Neutrophil (primary cell): ENCODE results near the gene ADRA2B.
"Not testable (repeated sequence)": the region's sequence is repeated elsewhere in the genome, so short reads cannot be mapped to it uniquely, and the experiment has no call there.

Source experiments
- H3K27ac ChIP-seq: fragments of 200-600 bp; sonication (generic); 2 replicates; pipeline ENCODE4 v1.5.1; 2016; ENCODE audit warnings: mild to moderate bottlenecking, moderate library complexity
- H3K27me3 ChIP-seq: fragments of 200-600 bp; sonication (generic); 2 replicates; pipeline ENCODE4 v1.6.0; 2016; ENCODE audit warnings: mild to moderate bottlenecking
- H3K36me3 ChIP-seq: fragments of 200-600 bp; sonication (generic); 2 replicates; pipeline ENCODE4 v1.5.1; 2017
- H3K4me1 ChIP-seq, 2 experiments: fragments of 200-600 bp in 1 of 2; sonication (generic) in 1 of 2; 1 replicate in 1 of 2; 2 replicates in 1 of 2; pipeline versions ENCODE4 v1.5.1 to v1.6.1; 2013 to 2016; ENCODE audit warnings: low read depth in 1 of 2, low read length in 1 of 2, mild to moderate bottlenecking in 1 of 2, moderate library complexity in 1 of 2; ENCODE audit not compliant: control insufficient read depth in 1 of 2, insufficient read depth in 1 of 2
- H3K4me3 ChIP-seq, 2 experiments: fragments of 200-600 bp in 1 of 2; sonication (generic) in 1 of 2; 1 replicate in 1 of 2; 2 replicates in 1 of 2; pipeline ENCODE4 v1.5.1; 2013 to 2016; ENCODE audit warnings: low read depth in 1 of 2, low read length in 1 of 2, mild to moderate bottlenecking in 1 of 2, moderate library complexity in 1 of 2
- H3K9me3 ChIP-seq: fragments of 200-600 bp; sonication (generic); 2 replicates; pipeline ENCODE4 v1.5.1; 2016
- CTCF ChIP-seq: fragments of 200-600 bp; sonication (generic); IDR thresholded peaks from 2 replicates; pipeline ENCODE4 v1.5.1; 2016; ENCODE audit warnings: antibody characterized with exemption

Gene ADRA2B

DNA sequence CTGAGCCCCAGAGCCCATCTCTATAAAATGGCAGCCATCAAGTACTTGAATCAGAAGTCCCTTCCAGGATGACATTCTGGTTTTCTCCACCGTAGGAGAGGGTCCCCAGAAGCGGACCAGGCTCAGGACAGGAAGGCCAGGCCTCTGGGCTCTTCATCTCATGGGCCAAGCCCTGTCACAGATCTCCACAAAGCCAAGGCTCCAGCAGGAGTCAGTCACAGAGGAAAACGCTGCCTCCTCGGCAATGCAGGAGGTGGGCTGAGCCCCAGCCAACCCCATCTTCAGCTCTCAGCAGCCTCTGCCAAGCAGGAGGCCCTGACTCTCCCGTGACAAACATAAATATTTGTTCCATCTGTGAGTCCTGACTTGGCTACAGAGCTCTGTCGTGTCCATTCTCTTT lies 42.2 kb downstream of the ADRA2B start:
- Histone ChIP-seq H3K4me1 (no peaks in the 10 kb centered on the region), H3K36me3 (no peaks in the 10 kb centered on the region), H3K9me3 (no peaks in the 10 kb centered on the region), H3K4me3 (no peak overlapping the region), H3K27ac (no peak overlapping the region), H3K27me3 (no peaks in the 10 kb centered on the region)
- TF ChIP-seq CTCF, result no peak

DNA sequence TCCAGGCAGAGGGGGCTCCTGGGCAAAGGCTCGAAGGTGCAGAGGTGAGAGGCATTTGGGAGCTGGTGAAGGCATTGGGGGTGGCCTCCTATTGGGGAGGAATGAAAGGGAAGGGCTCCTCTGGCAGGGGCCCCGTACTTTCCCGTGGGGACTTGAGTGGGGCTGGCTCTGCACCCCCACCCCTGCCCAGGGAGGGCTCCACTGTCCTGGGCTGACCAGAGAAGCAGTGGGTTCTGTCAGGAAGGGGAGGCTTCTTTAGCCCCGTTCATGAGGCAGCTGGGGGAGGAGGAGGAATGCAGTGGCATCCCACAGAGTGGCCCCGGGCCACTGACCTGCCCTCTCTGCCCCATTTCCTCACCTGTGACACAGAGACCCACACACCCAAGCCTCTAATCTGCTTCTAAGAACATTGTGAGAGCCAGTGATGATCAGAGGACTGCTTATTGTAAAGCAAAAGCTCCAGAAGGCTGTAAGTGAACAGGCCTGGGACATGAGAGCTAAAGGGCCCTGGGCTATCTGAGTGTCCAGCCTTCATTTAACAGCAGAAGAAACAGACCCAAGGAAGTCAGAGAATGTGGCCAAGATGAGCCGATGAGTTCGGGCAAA lies 43.1 kb downstream of the ADRA2B start:
- Histone ChIP-seq H3K4me1 (no peaks in the 10 kb centered on the region), H3K9me3 (no peaks in the 10 kb centered on the region), H3K27ac (no peak overlapping the region), H3K4me3 (no peak overlapping the region), H3K36me3 (no peaks in the 10 kb centered on the region), H3K27me3 (no peaks in the 10 kb centered on the region)
- TF ChIP-seq CTCF, result no peak

DNA sequence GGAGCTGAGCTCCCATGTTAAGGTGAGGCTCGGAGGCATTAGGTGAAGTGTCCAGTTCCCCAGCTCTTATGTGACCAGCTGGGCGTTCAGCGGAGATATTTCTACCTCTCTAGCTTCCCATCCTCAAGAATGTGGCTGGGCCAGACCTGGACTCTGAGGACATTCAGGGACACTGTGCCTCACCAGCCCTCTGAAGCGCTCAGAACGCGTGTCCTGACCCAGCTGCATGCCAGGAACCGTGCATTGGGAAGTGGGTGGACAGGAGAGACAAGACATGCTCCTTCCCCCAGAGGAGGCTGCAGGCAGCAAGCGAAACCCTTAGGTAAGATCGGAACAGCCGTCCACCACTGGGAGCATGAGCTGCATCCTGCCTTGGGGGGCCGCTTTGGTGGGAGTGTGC lies 43.6 kb downstream of the ADRA2B start:
- TF ChIP-seq CTCF, result no peak
- Histone ChIP-seq H3K27me3 (no peaks in the 10 kb centered on the region), H3K27ac (no peak overlapping the region), H3K4me1 (no peaks in the 10 kb centered on the region), H3K4me3 (no peak overlapping the region), H3K9me3 (no peaks in the 10 kb centered on the region), H3K36me3 (no peaks in the 10 kb centered on the region)

GRCh38 chr2:96071977-96072491 lies 44.3 kb downstream of the ADRA2B start:
- H3K27ac ChIP-seq, H3K36me3 ChIP-seq, H3K4me1 ChIP-seq, H3K4me3 ChIP-seq, H3K27me3 ChIP-seq, H3K9me3 ChIP-seq: not testable (repeated sequence)

GRCh38 chr2:96071087-96071976 lies 45.0 kb downstream of the ADRA2B start:
- not testable (repeated sequence) for H3K27ac ChIP-seq, H3K4me3 ChIP-seq, H3K27me3 ChIP-seq

GRCh38 chr2:96070351-96070750 lies 46.0 kb downstream of the ADRA2B start:
- H3K36me3 ChIP-seq, H3K27me3 ChIP-seq, H3K9me3 ChIP-seq, H3K27ac ChIP-seq, H3K4me1 ChIP-seq, H3K4me3 ChIP-seq: not testable (repeated sequence)

More at GRCh38 chr2:96071087-96071976, 45.0 kb downstream of the ADRA2B start:
- not testable (repeated sequence) for H3K9me3 ChIP-seq, H3K36me3 ChIP-seq, H3K4me1 ChIP-seq

DNA sequence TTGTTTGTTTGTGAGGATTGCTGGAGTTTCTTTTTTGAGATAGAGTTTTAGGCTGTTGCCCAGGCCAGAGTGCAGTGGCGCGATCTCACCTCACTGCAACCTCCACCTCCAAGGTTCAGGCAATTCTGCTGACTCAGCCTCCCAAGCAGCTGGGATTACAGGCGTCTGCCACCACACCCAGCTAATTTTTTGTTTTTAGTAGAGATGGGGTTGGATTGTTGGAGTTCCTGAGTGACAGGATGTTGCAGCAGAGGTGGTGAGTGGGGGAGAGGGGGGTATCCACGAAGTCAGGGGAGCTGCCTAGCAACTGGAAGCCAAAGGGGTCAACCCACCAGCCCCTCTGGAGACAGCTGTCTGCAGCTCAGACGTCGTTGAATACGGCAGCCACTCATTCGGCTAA lies 46.5 kb downstream of the ADRA2B start:
- not testable (repeated sequence) for H3K27ac ChIP-seq, H3K4me3 ChIP-seq, H3K36me3 ChIP-seq, H3K9me3 ChIP-seq, H3K4me1 ChIP-seq, H3K27me3 ChIP-seq

DNA sequence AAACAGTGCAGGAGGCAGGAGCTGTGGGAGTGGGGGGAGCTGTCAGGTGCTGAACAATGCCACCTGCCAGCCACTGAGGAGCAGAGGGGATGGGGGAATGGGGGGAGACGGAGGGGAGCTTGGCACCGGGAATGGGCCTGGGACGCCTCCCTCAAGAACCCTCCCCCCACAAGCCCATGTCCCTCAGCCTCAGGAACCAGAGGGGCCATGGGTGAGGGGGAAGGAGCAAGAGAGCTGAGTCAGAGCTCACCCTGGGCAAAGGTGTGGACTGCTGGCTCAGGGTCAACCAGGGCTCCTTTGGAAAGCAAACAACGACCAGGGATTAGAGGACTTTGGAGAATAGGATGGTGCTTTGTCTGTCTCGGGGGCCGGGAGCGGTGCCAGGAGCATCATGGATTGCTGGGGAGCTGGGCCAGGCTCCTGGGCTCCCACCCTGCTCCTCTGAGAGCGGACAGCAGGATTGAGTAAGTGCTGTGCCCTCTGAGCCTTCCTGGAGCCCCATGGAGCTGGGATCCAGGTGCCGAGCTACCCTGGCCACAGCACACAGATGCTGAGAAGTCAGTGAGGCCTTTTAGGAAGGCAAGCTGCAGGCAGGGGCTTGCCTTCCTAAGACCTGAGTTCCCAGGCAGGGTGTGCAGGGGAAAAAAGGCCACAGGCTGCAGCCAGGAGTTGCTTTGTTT lies 48.3 kb downstream of the ADRA2B start:
- not testable (repeated sequence) for H3K4me1 ChIP-seq, H3K36me3 ChIP-seq, H3K27me3 ChIP-seq, H3K9me3 ChIP-seq, H3K4me3 ChIP-seq, H3K27ac ChIP-seq

DNA sequence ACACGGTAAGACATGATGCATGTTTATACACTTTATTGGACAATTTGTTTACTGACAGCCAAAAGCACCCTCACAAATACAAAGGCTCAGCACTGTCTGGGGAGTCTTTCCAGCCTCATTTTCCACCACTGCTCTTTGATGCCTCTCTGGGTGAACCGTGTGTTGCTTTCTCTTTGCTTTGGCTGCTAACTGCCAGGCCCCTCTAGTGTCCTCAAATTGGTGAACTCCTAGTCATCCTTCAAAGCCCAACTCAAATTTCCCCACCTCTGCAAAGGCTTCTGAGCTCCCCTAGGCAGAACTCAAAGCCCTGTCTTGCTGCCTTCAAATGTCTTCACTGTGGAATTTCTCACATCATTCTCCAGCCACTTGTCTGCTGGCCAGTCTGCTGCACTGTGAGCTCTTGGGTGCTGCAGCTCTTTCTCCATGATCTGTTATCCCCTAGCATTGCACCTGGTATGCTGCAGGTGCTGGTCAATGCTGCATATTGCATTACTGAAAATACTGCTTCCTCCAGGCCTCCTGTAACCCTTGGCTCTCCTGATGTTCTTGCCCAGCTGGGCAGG lies 49.2 kb downstream of the ADRA2B start:
- H3K36me3 ChIP-seq, H3K4me1 ChIP-seq, H3K27ac ChIP-seq: not testable (repeated sequence)

DNA sequence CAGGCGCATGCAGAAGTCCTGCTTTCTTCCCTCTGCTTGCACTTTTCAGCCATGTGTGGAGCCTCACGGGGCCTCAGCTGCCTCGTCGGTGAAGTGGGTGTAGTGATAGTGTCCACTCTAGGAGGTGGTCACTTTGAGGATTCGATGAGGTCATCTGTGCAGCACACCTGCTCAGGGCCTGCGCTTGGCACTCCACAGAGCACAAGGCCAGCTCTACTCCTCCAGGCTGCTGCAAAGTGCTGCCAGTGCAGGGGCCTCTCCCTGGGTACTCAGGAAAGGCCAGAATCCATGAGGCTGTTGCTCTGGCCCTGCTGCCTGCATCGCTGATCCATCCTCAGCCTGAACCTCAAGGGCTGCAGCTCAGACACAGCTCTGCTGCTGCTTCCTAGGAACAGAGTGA lies 49.9 kb downstream of the ADRA2B start:
- H3K4me3 ChIP-seq, H3K27ac ChIP-seq, H3K36me3 ChIP-seq, H3K27me3 ChIP-seq, H3K4me1 ChIP-seq, H3K9me3 ChIP-seq: not testable (repeated sequence)

More for the DNA sequence above, 49.2 kb downstream of the ADRA2B start:
- not testable (repeated sequence) for H3K27me3 ChIP-seq, H3K9me3 ChIP-seq, H3K4me3 ChIP-seq
